Parathyroid adenoma (tissue), 2 donors: ENCODE measurements around the gene FAM117A.
A peak's percentile ranks its signal among the peaks of the same experiment; 100 is the strongest.

Source experiments
- H2AFZ ChIP-seq: fragments of 300-600 bp; sonication (generic); one replicate; pipeline ENCODE4 v1.7.0; 2017; ENCODE audit warnings: antibody characterized with exemption, mild to moderate bottlenecking
- H3K27ac ChIP-seq: fragments of 300-600 bp; sonication (generic); one replicate; pipeline ENCODE4 v1.7.0; 2017
- H3K27me3 ChIP-seq: fragments of 300-600 bp; sonication (generic); one replicate; pipeline ENCODE4 v1.7.0; 2017; ENCODE audit warnings: low read length; ENCODE audit not compliant: control insufficient read depth, insufficient read depth
- H3K36me3 ChIP-seq: fragments of 300-600 bp; sonication (generic); one replicate; pipeline ENCODE4 v1.7.0; 2017; ENCODE audit warnings: low read length; ENCODE audit not compliant: control insufficient read depth, insufficient read depth
- H3K4me1 ChIP-seq: fragments of 300-600 bp; sonication (generic); one replicate; pipeline ENCODE4 v1.7.0; 2017; ENCODE audit warnings: control low read depth
- H3K4me2 ChIP-seq: fragments of 300-600 bp; sonication (generic); one replicate; pipeline ENCODE4 v1.7.0; 2017; ENCODE audit warnings: low read length
- H3K4me3 ChIP-seq: fragments of 300-600 bp; sonication (generic); one replicate; pipeline ENCODE4 v1.7.0; 2017; ENCODE audit warnings: low read depth, low read length
- H3K79me2 ChIP-seq: fragments of 300-600 bp; sonication (generic); one replicate; pipeline ENCODE4 v1.7.0; 2017; ENCODE audit warnings: control low read depth
- H3K9ac ChIP-seq: fragments of 300-600 bp; sonication (generic); one replicate; pipeline ENCODE4 v1.7.0; 2017; ENCODE audit warnings: mild to moderate bottlenecking
- H3K9me3 ChIP-seq: fragments of 300-600 bp; sonication (generic); one replicate; pipeline ENCODE4 v1.7.0; 2017; ENCODE audit warnings: low read length; ENCODE audit not compliant: control insufficient read depth
- CTCF ChIP-seq: fragments of 300-600 bp; sonication (generic); IDR thresholded peaks from one replicate; pipeline ENCODE4 v1.7.0; 2017; ENCODE audit warnings: antibody characterized with exemption, mild to moderate bottlenecking
- donor health status: primary hyperparathyroidism.

The FAM117A gene

GRCh38 chr17:49690256-49690655 is 73.7 kb downstream of the FAM117A start:
- no peaks in the 10 kb centered on the region for H3K36me3 ChIP-seq
- H3K9ac ChIP-seq: no peak overlapping the region
- H3K27ac ChIP-seq: no peak overlapping the region
- H3K27me3 ChIP-seq: no peaks in the 10 kb centered on the region
- no peaks in the 10 kb centered on the region for H3K9me3 ChIP-seq
- no peak for TF ChIP-seq CTCF
- no peak overlapping the region for H2AFZ ChIP-seq
- H3K4me1 ChIP-seq: peaks cover 3% of the 10 kb centered on the region
- H3K4me3 ChIP-seq: no peak overlapping the region
- H3K4me2 ChIP-seq: no peak overlapping the region
- no peaks in the 10 kb centered on the region for H3K79me2 ChIP-seq

GRCh38 chr17:49688848-49689247 is 75.1 kb downstream of the FAM117A start:
- Histone ChIP-seq H3K27me3 (no peaks in the 10 kb centered on the region), H3K9me3 (no peaks in the 10 kb centered on the region), H3K4me3 (no peak overlapping the region), H3K36me3 (no peaks in the 10 kb centered on the region), H3K9ac (no peak overlapping the region), H3K79me2 (no peaks in the 10 kb centered on the region), H3K4me2 (no peak overlapping the region), H3K4me1 (no peaks in the 10 kb centered on the region), H3K27ac (no peak overlapping the region), H2AFZ (no peak overlapping the region)
- TF ChIP-seq CTCF: no peak

- H2AFZ ChIP-seq: no peak overlapping the region
- no peak for TF ChIP-seq CTCF
- no peak overlapping the region for H3K4me2 ChIP-seq
- H3K4me3 ChIP-seq: no peak overlapping the region
- no peaks in the 10 kb centered on the region for H3K79me2 ChIP-seq
- peak overlapping the region; percentile 30 for H3K27ac ChIP-seq
- H3K27me3 ChIP-seq: no peaks in the 10 kb centered on the region
- no peaks in the 10 kb centered on the region for H3K9me3 ChIP-seq
- H3K36me3 ChIP-seq: no peaks in the 10 kb centered on the region
- H3K4me1 ChIP-seq: no peaks in the 10 kb centered on the region
- no peak overlapping the region for H3K9ac ChIP-seq
Measured at GRCh38 chr17:49687878-49688491, 75.9 kb downstream of the FAM117A start.

- Histone ChIP-seq H3K27ac (no peak overlapping the region), H3K9me3 (no peaks in the 10 kb centered on the region), H3K27me3 (no peaks in the 10 kb centered on the region), H3K79me2 (peaks cover 3% of the 10 kb centered on the region), H3K4me3 (no peak overlapping the region), H3K4me1 (peaks cover 5% of the 10 kb centered on the region), H2AFZ (peak overlapping the region; percentile 59), H3K4me2 (no peak overlapping the region), H3K9ac (no peak overlapping the region), H3K36me3 (no peaks in the 10 kb centered on the region)
- no peak for TF ChIP-seq CTCF
Measured at GRCh38 chr17:49681106-49681979, 82.6 kb downstream of the FAM117A start.
